HEK293 (cell line): ENCODE measurements around the gene TSHZ2.

Experiments
- CTCF ChIA-PET: fragments of 350-600 bp; formaldehyde crosslinking; extraction: SDS; loops from one replicate; lab custom pipeline; 2021; ENCODE audit warnings: antibody characterized with exemption; lab: Yijun Ruan, JAX
- POLR2A ChIA-PET: fragments of 300-600 bp; formaldehyde crosslinking; extraction: SDS; loops from one replicate; lab custom pipeline; 2020; ENCODE audit warnings: antibody characterized with exemption, inconsistent platforms; lab: Yijun Ruan, JAX
- H3K27ac ChIP-seq: fragments of 200-500 bp; sonication (Bioruptor generic); 2 replicates; pipeline ENCODE4 v1.5.1; 2014; ENCODE audit warnings: low read depth, low read length, control low read depth, inconsistent platforms; ENCODE audit errors: extremely low read depth
- H3K36me3 ChIP-seq, 2 experiments: fragments of 200-500 bp in 1 of 2; sonication (Bioruptor generic) in 1 of 2; 1 replicate in 1 of 2; 2 replicates in 1 of 2; pipeline ENCODE4 v1.5.1; 2014 to 2017; ENCODE audit warnings: inconsistent platforms in 2 of 2, low read length in 2 of 2; ENCODE audit not compliant: control insufficient read depth in 2 of 2, insufficient read depth in 1 of 2
- H3K4me1 ChIP-seq: fragments of 200-500 bp; sonication (Bioruptor generic); 2 replicates; pipeline ENCODE4 v1.5.1; 2014; ENCODE audit warnings: mild to moderate bottlenecking, low read length, inconsistent platforms; ENCODE audit not compliant: control insufficient read depth, insufficient read depth
- H3K4me3 ChIP-seq: 2 replicates; pipeline ENCODE4 v1.5.1; 2011; ENCODE audit warnings: low read depth, mild to moderate bottlenecking, control low read depth, low read length, moderate library complexity
- H3K9me3 ChIP-seq: fragments of 200-500 bp; sonication (Bioruptor generic); 2 replicates; pipeline ENCODE4 v1.5.1; 2014; ENCODE audit warnings: low read depth, low read length, inconsistent platforms; ENCODE audit not compliant: control insufficient read depth, insufficient read depth
- GLIS2 ChIP-seq: fragments of 450-650 bp; formaldehyde crosslinking; IDR thresholded peaks from 2 replicates; pipeline ENCODE4 v1.5.1; 2016; ENCODE audit warnings: missing biosample characterization, missing genetic modification characterization
- MEIS1 ChIP-seq: sonication (generic); formaldehyde crosslinking; IDR thresholded peaks from 2 replicates; pipeline ENCODE4 v1.8.1; 2022; ENCODE audit warnings: missing genetic modification reagents, mild to moderate bottlenecking, borderline replicate concordance
- OSR2 ChIP-seq: fragments of 450-650 bp; formaldehyde crosslinking; IDR thresholded peaks from 2 replicates; pipeline ENCODE4 v1.5.1; 2016; ENCODE audit warnings: missing biosample characterization, missing genetic modification characterization
- PRDM4 ChIP-seq: fragments of 450-650 bp; formaldehyde crosslinking; IDR thresholded peaks from 2 replicates; pipeline ENCODE4 v1.5.1; 2017; ENCODE audit warnings: missing biosample characterization, missing genetic modification characterization
- ZBTB10 ChIP-seq: fragments of 450-650 bp; formaldehyde crosslinking; IDR thresholded peaks from 2 replicates; pipeline ENCODE4 v1.5.1; 2016; ENCODE audit warnings: missing biosample characterization, missing genetic modification characterization
- ZBTB20 ChIP-seq: fragments of 450-650 bp; formaldehyde crosslinking; IDR thresholded peaks from 2 replicates; pipeline ENCODE4 v1.5.1; 2016; ENCODE audit warnings: missing biosample characterization, missing genetic modification characterization
- ZNF221 ChIP-seq: fragments of 450-650 bp; formaldehyde crosslinking; IDR thresholded peaks from 2 replicates; pipeline ENCODE4 v1.5.1; 2017; ENCODE audit warnings: missing biosample characterization, missing genetic modification characterization, borderline replicate concordance
- ZNF266 ChIP-seq: fragments of 450-650 bp; formaldehyde crosslinking; IDR thresholded peaks from 2 replicates; pipeline ENCODE4 v1.5.1; 2016; ENCODE audit warnings: missing biosample characterization, missing genetic modification characterization, low read depth
- ZNF510 ChIP-seq: fragments of 450-650 bp; formaldehyde crosslinking; IDR thresholded peaks from 2 replicates; pipeline ENCODE4 v1.5.1; 2018; ENCODE audit warnings: mild to moderate bottlenecking, missing genetic modification characterization, missing biosample characterization; ENCODE audit not compliant: insufficient replicate concordance
- ZNF530 ChIP-seq: fragments of 450-650 bp; formaldehyde crosslinking; IDR thresholded peaks from 2 replicates; pipeline ENCODE4 v1.5.1; 2016; ENCODE audit warnings: low read depth, missing biosample characterization, missing genetic modification characterization
- ZNF548 ChIP-seq: fragments of 450-650 bp; formaldehyde crosslinking; IDR thresholded peaks from 2 replicates; pipeline ENCODE4 v1.5.1; 2016; ENCODE audit warnings: missing biosample characterization, missing genetic modification characterization
- ZNF610 ChIP-seq: fragments of 450-650 bp; formaldehyde crosslinking; IDR thresholded peaks from 2 replicates; pipeline ENCODE4 v1.5.1; 2016; ENCODE audit warnings: missing biosample characterization, missing genetic modification characterization, borderline replicate concordance
- ZNF639 ChIP-seq: fragments of 450-650 bp; formaldehyde crosslinking; IDR thresholded peaks from 2 replicates; pipeline ENCODE4 v1.5.1; 2016; ENCODE audit warnings: missing biosample characterization, missing genetic modification characterization
- ZNF837 ChIP-seq: fragments of 450-650 bp; formaldehyde crosslinking; IDR thresholded peaks from 2 replicates; pipeline ENCODE4 v1.5.1; 2016; ENCODE audit warnings: missing biosample characterization, missing genetic modification characterization
- ZSCAN5A ChIP-seq: fragments of 450-650 bp; formaldehyde crosslinking; IDR thresholded peaks from 2 replicates; pipeline ENCODE4 v1.5.1; 2016; ENCODE audit warnings: missing biosample characterization, missing genetic modification characterization
- TF ChIP-seq, protein P1 (sequence below): fragments of 450-650 bp; formaldehyde crosslinking; IDR thresholded peaks from 2 replicates; pipeline ENCODE4 v1.5.1; 2016; ENCODE audit warnings: missing biosample characterization, missing genetic modification characterization
- TF ChIP-seq, protein P2 (sequence below): fragments of 450-650 bp; IDR thresholded peaks from 2 replicates; pipeline ENCODE4 v1.5.1; 2018; ENCODE audit warnings: missing biosample characterization, missing genetic modification characterization

Gene TSHZ2

DNA sequence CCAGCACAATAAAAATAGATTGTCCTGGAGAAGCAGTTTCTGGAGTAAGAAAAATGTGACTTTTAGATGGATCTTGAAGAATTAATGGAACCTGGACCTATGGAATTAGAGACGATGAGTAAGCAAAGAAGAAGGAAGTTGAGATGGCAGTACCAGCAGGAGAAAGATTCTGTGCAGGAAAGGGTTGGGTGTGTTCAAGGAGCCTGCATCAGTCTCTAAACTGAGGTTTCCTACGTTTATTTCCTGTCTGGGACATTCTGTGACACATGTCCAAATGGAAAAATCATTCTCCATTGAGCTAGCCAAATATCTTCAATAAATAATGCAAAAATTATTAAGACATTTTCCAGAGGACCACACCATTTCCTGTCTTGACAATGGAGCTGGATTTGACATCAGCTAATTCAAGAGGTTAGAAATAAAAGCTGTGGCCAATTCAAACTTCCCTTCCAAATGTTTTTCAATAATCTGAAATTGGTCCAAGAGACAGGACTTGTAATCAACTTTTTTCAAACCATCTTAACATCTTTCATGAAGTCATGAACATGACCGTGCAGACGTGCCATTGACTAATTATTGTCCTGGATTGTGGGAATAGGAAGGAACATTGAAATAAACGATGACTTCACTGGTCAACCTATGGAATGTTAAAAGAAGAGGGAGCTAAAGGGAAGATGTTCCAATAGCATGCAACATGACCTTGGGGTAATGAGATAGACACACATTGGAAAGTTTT, 423.2 kb downstream of the TSHZ2 start:
- POLR2A ChIA-PET, result no interaction called here
- Histone ChIP-seq H3K36me3 (no peaks in the 10 kb centered on the region), H3K9me3 (no peaks in the 10 kb centered on the region), H3K4me1 (no peaks in the 10 kb centered on the region), H3K27ac (no peak overlapping the region), H3K4me3 (no peak overlapping the region)
- TF ChIP-seq ZBTB20 (tag by site-specific recombination) (no peak), ZNF266 (tag by site-specific recombination) (no peak), ZNF610 (no peak), ZNF639 (tag by site-specific recombination) (no peak), ZNF510 (tag by site-specific recombination) (no peak), ZNF221 (no peak), ZNF548 (tag by site-specific recombination) (no peak), GLIS2 (tag by site-specific recombination) (no peak), PRDM4 (tag by site-specific recombination) (no peak), MEIS1 (no peak), ZNF530 (no peak), ZNF837 (tag by site-specific recombination) (no peak), OSR2 (no peak), ZBTB10 (tag by site-specific recombination) (no peak), ZSCAN5A (tag by site-specific recombination) (no peak)
- TF ChIP-seq, protein P1, sequence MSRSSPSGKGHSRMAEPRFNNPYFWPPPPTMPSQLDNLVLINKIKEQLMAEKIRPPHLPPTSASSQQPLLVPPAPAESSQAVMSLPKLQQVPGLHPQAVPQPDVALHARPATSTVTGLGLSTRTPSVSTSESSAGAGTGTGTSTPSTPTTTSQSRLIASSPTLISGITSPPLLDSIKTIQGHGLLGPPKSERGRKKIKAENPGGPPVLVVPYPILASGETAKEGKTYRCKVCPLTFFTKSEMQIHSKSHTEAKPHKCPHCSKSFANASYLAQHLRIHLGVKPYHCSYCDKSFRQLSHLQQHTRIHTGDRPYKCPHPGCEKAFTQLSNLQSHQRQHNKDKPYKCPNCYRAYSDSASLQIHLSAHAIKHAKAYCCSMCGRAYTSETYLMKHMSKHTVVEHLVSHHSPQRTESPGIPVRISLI (tag by site-specific recombination), result no peak
- TF ChIP-seq, protein P2, sequence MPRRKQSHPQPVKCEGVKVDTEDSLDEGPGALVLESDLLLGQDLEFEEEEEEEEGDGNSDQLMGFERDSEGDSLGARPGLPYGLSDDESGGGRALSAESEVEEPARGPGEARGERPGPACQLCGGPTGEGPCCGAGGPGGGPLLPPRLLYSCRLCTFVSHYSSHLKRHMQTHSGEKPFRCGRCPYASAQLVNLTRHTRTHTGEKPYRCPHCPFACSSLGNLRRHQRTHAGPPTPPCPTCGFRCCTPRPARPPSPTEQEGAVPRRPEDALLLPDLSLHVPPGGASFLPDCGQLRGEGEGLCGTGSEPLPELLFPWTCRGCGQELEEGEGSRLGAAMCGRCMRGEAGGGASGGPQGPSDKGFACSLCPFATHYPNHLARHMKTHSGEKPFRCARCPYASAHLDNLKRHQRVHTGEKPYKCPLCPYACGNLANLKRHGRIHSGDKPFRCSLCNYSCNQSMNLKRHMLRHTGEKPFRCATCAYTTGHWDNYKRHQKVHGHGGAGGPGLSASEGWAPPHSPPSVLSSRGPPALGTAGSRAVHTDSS, result no peak
- CTCF ChIA-PET, result interaction anchor here (0.6 kb wide), 1 partner anchor 1800 kb away, joined by 5 read pairs; no protein-coding TSS in a partner anchor
